ENCODE data around the gene MYH13.
"Not testable (repeated sequence)": the region's sequence is repeated elsewhere in the genome, so short reads cannot be mapped to it uniquely, and the experiment has no call there.

- not testable (repeated sequence) for TF ChIP-seq CTCF (IDR thresholded peaks at IDR 0.05); POLR2A (IDR thresholded peaks at IDR 0.05; ENCODE audit: low read depth); EP300 (IDR thresholded peaks at IDR 0.05); POLR2AphosphoS5 (IDR thresholded peaks at IDR 0.05)
These were observed 81.2 kb downstream of the MYH13 start for GRCh38 chr17:10291576-10291975.
